ENCODE data around the gene CA6. TPM values are rescaled to one million over a fixed set of nuclear protein-coding genes. Genes with fewer than 3 reads are reported as not detected.
"Not testable (repeated sequence)": the region's sequence is repeated elsewhere in the genome, so short reads cannot be mapped to it uniquely, and the experiment has no call there.

The CA6 gene
- polyA plus RNA-seq, 3 donors from 2014 or later, result not detected

DNA sequence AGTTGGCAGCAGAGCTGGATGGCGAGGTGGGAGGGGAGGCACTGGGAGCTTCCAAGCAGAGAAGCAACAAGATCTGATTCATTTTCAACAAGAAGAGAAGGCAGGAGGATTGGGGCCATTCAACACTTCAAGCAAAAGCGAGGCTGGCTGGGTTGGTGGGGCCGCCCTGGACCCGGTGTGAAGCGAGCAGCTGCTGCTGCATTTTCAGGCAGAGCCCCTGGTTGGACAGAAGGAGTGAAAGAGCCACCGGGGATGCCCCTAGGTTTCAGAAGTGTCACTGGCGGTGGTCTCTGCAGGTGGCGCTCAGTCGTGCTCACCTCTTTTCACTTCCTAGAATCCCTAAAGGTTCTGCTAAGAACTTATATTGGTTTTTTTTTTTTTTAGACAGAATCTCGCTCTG lies 62.6 kb downstream of the CA6 start:
- H3K4me1 Mint-ChIP-seq, result peaks cover 0 to 3% of the 10 kb centered on the region in 2 donors
- H3K36me3 Mint-ChIP-seq, result no peaks in the 10 kb centered on the region
- peak overlapping the region in 1 of 6 donors; percentile 30 for H3K27ac Mint-ChIP-seq
- DNase-seq, result no peak
- no peak overlapping the region for H3K4me3 Mint-ChIP-seq
- no peaks in the 10 kb centered on the region for H3K9me3 Mint-ChIP-seq
- H3K27me3 Mint-ChIP-seq (ENCODE audit: low read depth in 3 of 3), result peaks cover 2 to 5% (median 4%) of the 10 kb centered on the region in 3 donors

DNA sequence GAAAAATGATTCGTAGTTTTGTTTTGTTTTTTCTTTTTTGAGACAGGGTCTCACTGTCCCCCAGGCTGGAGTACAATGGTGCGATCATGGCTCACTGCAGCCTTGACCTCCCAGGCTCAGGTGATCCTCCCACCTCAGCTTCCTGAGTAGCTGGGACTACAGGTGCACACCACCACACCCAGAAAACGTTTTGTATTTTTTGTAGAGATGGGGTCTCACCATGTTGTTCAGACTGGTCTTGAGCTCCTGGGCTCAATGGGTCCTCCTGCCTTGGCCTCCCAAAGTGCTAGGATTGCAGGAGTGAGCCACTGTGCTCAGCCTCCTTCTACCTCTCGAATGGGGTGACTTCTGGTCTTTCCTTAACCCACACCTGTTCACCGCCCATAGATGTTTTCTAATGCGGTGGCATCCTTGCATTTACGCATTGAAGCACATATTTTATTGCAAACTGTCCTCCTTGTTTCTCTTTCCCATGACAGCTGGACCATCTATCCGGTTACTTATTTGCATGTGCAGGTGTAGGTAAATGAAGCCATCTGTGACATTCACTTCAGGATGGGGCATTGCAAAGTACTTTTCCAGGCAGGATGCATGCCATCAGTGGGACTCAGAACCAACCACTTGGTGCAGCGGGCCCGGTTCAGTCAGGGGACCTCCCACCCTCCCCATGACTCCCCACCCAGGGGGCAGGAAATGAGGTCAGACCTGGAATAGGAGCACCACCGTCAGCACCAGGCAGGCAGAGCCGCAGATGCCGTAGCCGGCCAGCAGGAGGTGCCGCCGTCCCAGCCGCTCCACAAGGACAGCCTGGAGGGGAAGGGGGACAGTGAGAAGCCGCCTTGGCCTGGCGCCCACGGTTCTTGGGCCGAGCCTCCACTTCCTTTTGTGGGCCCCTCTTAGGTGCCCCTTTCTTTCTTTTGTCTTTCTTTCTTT lies 64.0 kb downstream of the CA6 start:
- H3K27ac Mint-ChIP-seq, result no peak overlapping the region
- DNase-seq, result no peak
- no peaks in the 10 kb centered on the region for H3K36me3 Mint-ChIP-seq
- peaks cover 0 to 3% of the 10 kb centered on the region in 2 donors for H3K4me1 Mint-ChIP-seq
- no peaks in the 10 kb centered on the region for H3K9me3 Mint-ChIP-seq
- peaks cover 2 to 7% (median 4%) of the 10 kb centered on the region in 3 donors for H3K27me3 Mint-ChIP-seq (ENCODE audit: low read depth in 3 of 3)
- H3K4me3 Mint-ChIP-seq, result no peak overlapping the region

- Mint-ChIP-seq H3K27ac (no peak overlapping the region), H3K4me1 (peaks cover 0 to 3% of the 10 kb centered on the region in 2 donors), H3K27me3 (ENCODE audit: low read depth in 3 of 3) (peaks cover 4 to 7% (median 5%) of the 10 kb centered on the region in 3 donors), H3K9me3 (no peaks in the 10 kb centered on the region), H3K4me3 (no peak overlapping the region), H3K36me3 (no peaks in the 10 kb centered on the region)
- no peak for DNase-seq
Observed at GRCh38 chr1:9010781-9011323, 65.2 kb downstream of the CA6 start.

DNA sequence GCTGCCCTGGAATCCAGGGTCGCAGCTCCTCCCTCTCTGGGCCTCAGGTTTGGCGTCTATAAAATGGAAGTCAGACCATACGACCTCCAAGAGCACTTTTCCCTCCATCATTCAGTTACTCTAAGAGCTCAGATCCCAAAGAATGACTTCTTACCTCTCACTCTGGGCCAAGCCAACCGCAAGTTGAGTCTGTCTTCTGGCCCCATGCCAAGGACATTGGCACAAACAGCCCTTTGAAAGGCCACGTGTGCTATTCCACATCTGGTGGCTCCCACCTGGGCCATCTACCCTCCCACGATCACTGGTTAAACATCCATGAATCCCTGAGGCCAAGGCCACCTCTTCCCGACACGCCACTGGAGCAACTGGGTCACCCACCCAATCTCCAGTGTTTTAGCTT lies 68.2 kb downstream of the CA6 start:
- Mint-ChIP-seq H3K27ac (no peak overlapping the region), H3K36me3 (no peaks in the 10 kb centered on the region), H3K27me3 (ENCODE audit: low read depth in 3 of 3) (peaks cover 2 to 6% (median 4%) of the 10 kb centered on the region in 3 donors), H3K4me3 (no peak overlapping the region), H3K9me3 (no peaks in the 10 kb centered on the region), H3K4me1 (peaks cover 0 to 3% of the 10 kb centered on the region in 2 donors)
- DNase-seq, result no peak

DNA sequence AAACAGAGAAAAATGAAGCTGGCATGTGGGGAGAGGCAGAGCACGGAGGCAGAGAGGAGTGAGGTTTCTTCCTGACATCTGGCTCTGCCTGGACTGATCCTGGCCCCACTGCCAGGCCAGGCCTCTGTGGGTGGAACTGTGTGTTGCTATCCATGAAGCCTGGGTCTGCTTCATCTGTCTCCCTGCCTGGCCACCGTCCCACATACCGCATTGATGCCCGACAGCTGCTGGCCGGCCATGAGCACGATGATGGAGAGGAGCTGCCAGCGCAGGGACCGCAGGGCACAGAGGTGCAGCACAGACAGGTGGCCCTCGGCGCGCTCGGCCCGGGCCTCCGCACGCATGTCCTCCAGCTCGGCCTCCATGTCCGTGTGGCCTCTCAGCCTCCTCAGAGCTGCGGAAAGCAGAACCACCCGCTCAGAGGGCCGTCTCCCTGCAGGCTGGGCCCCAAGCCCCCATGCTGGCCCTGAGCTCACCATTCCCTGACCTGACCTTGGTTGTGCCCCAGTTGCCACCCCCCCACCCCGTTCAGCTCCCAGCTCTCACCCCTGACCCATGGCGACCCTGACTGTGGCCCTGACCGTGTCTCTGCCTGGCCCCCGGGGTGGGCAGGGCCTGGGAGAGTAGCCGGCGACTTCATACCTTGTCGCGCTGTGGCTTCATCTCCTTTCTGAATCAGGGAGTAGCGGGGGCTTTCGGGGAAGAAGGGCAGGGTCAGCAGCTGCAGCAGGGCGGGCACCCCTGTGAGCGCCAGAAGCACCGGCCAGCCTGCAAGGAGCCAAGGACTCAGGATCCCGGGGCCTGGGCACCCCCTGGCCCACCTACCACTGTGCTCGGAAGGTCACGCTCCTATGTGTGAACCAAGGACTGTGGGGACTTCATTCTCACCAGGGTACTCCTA lies 69.1 kb downstream of the CA6 start:
- H3K4me1 Mint-ChIP-seq, result peaks cover 0 to 3% of the 10 kb centered on the region in 2 donors
- DNase-seq, result no peak
- no peaks in the 10 kb centered on the region for H3K9me3 Mint-ChIP-seq
- H3K27ac Mint-ChIP-seq, result no peak overlapping the region
- peaks cover 2 to 6% (median 4%) of the 10 kb centered on the region in 3 donors for H3K27me3 Mint-ChIP-seq (ENCODE audit: low read depth in 3 of 3)
- H3K4me3 Mint-ChIP-seq, result no peak overlapping the region
- H3K36me3 Mint-ChIP-seq, result no peaks in the 10 kb centered on the region

DNA sequence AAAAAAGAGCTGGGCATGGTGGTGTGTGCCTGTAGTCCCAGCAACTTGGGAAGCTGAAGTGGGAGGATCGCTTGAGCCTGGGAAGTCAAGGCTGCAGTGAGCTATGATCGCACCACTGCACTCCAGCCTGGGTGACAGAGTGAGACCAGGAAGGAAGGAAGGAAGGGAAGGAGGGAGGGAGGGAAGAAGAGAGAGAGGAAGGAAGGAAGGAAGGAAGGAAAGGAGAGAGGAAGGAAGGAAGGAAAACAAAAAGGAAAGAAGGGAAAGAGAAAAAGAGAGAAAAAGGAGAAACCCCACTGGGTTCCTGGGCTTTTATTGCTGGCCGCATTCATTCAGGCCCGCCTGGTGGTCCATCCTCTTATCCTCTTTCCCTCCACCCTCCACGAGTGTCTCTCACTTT lies 70.8 kb downstream of the CA6 start:
- Mint-ChIP-seq H3K4me3 (no peak overlapping the region), H3K36me3 (no peaks in the 10 kb centered on the region), H3K27ac (no peak overlapping the region), H3K4me1 (no peaks in the 10 kb centered on the region), H3K27me3 (ENCODE audit: low read depth in 3 of 3) (peaks cover 4% of the 10 kb centered on the region in 3 donors), H3K9me3 (no peaks in the 10 kb centered on the region)
- no peak for DNase-seq

DNA sequence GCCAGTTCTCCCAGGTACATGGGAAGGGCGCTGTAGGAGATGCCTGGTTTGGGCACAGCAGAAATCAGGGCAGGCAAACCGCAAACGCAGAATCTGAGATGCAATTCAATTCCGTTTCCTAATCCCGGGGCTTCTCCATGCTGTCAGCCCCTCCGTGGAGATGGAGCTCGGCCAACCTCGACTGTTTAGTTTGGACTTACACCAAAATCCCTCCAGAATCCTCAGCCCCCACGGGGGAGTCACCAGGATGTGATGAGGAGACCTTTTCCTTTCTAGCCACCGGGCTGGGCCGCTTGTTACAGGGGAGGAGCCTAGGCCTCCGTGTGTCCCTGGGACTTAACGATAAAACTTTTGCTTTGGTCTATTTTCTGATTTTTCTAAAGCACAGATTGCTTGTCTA lies 72.7 kb downstream of the CA6 start:
- peaks cover 2 to 4% (median 4%) of the 10 kb centered on the region in 3 donors for H3K27me3 Mint-ChIP-seq (ENCODE audit: low read depth in 3 of 3)
- H3K4me3 Mint-ChIP-seq, result no peak overlapping the region
- no peaks in the 10 kb centered on the region for H3K36me3 Mint-ChIP-seq
- no peak overlapping the region for H3K27ac Mint-ChIP-seq
- DNase-seq, result no peak
- no peaks in the 10 kb centered on the region for H3K4me1 Mint-ChIP-seq
- no peaks in the 10 kb centered on the region for H3K9me3 Mint-ChIP-seq

DNA sequence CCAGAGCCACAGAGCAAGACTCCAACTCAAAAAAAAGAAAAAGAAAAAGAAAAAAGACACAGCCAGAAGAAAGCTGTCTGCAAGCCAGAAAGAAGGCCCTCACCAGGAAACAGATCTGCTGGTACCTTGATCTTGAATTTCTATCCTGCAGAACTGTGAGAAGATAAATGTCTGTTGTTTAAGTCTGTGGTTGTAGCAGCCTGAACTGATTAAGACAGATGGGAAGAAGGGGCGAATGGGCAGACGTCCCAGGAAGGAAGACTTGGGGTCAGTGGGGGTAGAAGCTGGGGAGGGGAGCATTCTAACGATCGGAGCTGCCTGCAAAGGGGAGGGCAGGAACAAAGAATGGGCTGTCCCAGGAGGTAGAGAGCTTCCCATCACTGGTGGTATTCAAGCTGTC lies 74.2 kb downstream of the CA6 start:
- H3K4me3 Mint-ChIP-seq, result no peak overlapping the region
- no peaks in the 10 kb centered on the region for H3K9me3 Mint-ChIP-seq
- H3K36me3 Mint-ChIP-seq, result no peaks in the 10 kb centered on the region
- peaks cover 2 to 4% (median 2%) of the 10 kb centered on the region in 3 donors for H3K27me3 Mint-ChIP-seq (ENCODE audit: low read depth in 3 of 3)
- H3K27ac Mint-ChIP-seq, result peak overlapping the region in 1 of 6 donors; percentile 30
- no peaks in the 10 kb centered on the region for H3K4me1 Mint-ChIP-seq
- DNase-seq, result no peak

DNA sequence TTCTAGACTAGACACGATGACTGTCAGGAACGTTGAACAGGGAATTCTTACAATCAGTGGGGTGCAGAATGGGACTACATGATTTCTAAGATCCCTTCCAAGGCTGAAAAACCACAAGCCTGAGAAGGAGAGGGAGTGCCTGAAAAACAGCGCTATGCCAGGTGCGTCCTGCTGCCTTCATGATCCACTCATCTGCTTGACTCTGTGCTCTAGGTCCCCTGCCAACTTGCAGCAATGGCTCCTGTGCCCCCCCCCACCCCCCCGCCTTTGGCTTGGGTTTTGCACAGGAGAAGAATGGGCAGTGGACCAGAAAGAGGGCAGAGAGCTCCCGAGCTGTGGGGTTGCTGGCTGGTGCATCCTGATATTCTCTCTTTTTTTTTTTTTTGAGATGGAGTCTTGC lies 74.6 kb downstream of the CA6 start:
- H3K27ac Mint-ChIP-seq, result peak overlapping the region in 1 of 6 donors; percentile 30
- no peaks in the 10 kb centered on the region for H3K36me3 Mint-ChIP-seq
- H3K27me3 Mint-ChIP-seq (ENCODE audit: low read depth in 3 of 3), result peaks cover 2% of the 10 kb centered on the region in 3 donors
- no peak for DNase-seq
- no peaks in the 10 kb centered on the region for H3K4me1 Mint-ChIP-seq
- H3K9me3 Mint-ChIP-seq, result no peaks in the 10 kb centered on the region
- no peak overlapping the region for H3K4me3 Mint-ChIP-seq

GRCh38 chr1:9022026-9022738 lies 76.5 kb downstream of the CA6 start:
- not testable (repeated sequence) for H3K9me3 Mint-ChIP-seq; H3K4me3 Mint-ChIP-seq; H3K36me3 Mint-ChIP-seq; H3K4me1 Mint-ChIP-seq; H3K27ac Mint-ChIP-seq; DNase-seq; H3K27me3 Mint-ChIP-seq (ENCODE audit: low read depth in 3 of 3)

DNA sequence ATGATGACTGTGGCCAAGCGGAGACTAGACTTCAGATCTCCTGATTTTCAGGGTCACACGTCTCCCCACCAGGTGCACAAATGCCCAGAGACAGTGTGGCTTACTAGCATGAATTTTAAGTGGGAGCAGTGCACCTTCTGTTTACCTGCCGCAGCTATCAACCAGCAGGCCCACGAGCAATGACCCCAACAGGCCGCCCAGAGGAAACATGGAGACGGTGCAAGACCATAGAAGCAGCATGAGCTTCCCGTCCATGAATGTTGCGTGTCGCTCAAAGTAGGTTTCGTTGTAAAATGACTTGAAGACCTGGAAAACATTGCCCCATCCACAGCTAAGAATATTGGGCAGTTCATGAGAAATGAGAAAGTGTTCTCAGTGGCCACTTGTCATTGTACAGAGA lies 77.1 kb downstream of the CA6 start:
- Mint-ChIP-seq H3K4me1 (no peaks in the 10 kb centered on the region), H3K27ac (no peak overlapping the region), H3K9me3 (no peaks in the 10 kb centered on the region), H3K27me3 (ENCODE audit: low read depth in 3 of 3) (peaks cover 0 to 4% (median 2%) of the 10 kb centered on the region in 3 donors), H3K36me3 (no peaks in the 10 kb centered on the region), H3K4me3 (no peak overlapping the region)
- DNase-seq, result no peak

Data from immature natural killer cell (primary cell).